MV-4-11 (cell line): Measurements from ENCODE around the gene PRKCB.
"Not testable (repeated sequence)": the region's sequence is repeated elsewhere in the genome, so short reads cannot be mapped to it uniquely, and the experiment has no call there.

ENCODE experiments used
- DNase-seq: peaks from one replicate; lab custom pipeline; 2025; lab: John Stamatoyannopoulos, UW

The PRKCB gene

GRCh38 chr16:23902748-23903414 lies 67.1 kb downstream of the PRKCB start:
- DNase-seq = peak; percentile 42

GRCh38 chr16:23905027-23905426 lies 69.2 kb downstream of the PRKCB start:
- no peak for DNase-seq

GRCh38 chr16:23907457-23907902 lies 71.7 kb downstream of the PRKCB start:
- no peak for DNase-seq

- DNase-seq = no peak
Observed at GRCh38 chr16:23907903-23908302, 72.1 kb downstream of the PRKCB start.

GRCh38 chr16:23908790-23909189 lies 73.0 kb downstream of the PRKCB start:
- DNase-seq = no peak

- DNase-seq = no peak
Observed at GRCh38 chr16:23909792-23910418, 74.1 kb downstream of the PRKCB start.

GRCh38 chr16:23914946-23915530 lies 79.3 kb downstream of the PRKCB start:
- no peak for DNase-seq

GRCh38 chr16:23916552-23916951 lies 80.8 kb downstream of the PRKCB start:
- not testable (repeated sequence) for DNase-seq

- DNase-seq = no peak
Observed at GRCh38 chr16:23917621-23918020, 81.8 kb downstream of the PRKCB start.

GRCh38 chr16:23920446-23920845 lies 84.7 kb downstream of the PRKCB start:
- no peak for DNase-seq

- DNase-seq = no peak
Observed at GRCh38 chr16:23920899-23921298, 85.1 kb downstream of the PRKCB start.

- DNase-seq = no peak
Observed at GRCh38 chr16:23922406-23922805, 86.6 kb downstream of the PRKCB start.

- DNase-seq = peak; percentile 76
Observed at GRCh38 chr16:23924128-23924527, 88.3 kb downstream of the PRKCB start.

GRCh38 chr16:23927796-23928195 lies 92.0 kb downstream of the PRKCB start:
- DNase-seq = no peak

- no peak for DNase-seq
Observed at GRCh38 chr16:23929237-23929636, 93.5 kb downstream of the PRKCB start.

GRCh38 chr16:23929856-23930255 lies 94.1 kb downstream of the PRKCB start:
- DNase-seq = no peak

- no peak for DNase-seq
Observed at GRCh38 chr16:23930791-23931190, 95.0 kb downstream of the PRKCB start.

GRCh38 chr16:23931199-23931598 lies 95.4 kb downstream of the PRKCB start:
- no peak for DNase-seq

GRCh38 chr16:23933650-23934049 lies 97.9 kb downstream of the PRKCB start:
- not testable (repeated sequence) for DNase-seq

- DNase-seq = no peak
Observed at GRCh38 chr16:23934610-23935236, 98.9 kb downstream of the PRKCB start.

GRCh38 chr16:23940111-23940510 lies 104.3 kb downstream of the PRKCB start:
- no peak for DNase-seq

GRCh38 chr16:23941025-23941424 lies 105.2 kb downstream of the PRKCB start:
- no peak for DNase-seq
